ENCODE data around the gene C18orf63. TPM values are rescaled to one million over a fixed set of nuclear protein-coding genes. Genes with fewer than 3 reads are reported as not detected.

The C18orf63 gene
- total RNA-seq, 1 experiment from 2014 or later = not detected

- no peaks in the 10 kb centered on the region for H3K4me1 ChIP-seq (ENCODE audit: insufficient read depth, low read length, poor library complexity, severe bottlenecking)
- H3K27ac ChIP-seq (ENCODE audit: low read depth, low read length, poor library complexity, severe bottlenecking) = no peak overlapping the region
- H3K4me3 ChIP-seq (ENCODE audit: low read depth, low read length, poor library complexity, severe bottlenecking) = peak overlapping the region; percentile 71
- no TSS peak for BruUV-seq (replicated peaks)
- no peaks in the 10 kb centered on the region for H3K9me3 ChIP-seq (ENCODE audit: low read depth, low read length, poor library complexity, severe bottlenecking)
- ChIA-PET POLR2A (ENCODE audit: low non-redundant PET) (no interaction called here), CTCF (no interaction called here)
- DNase-seq (ENCODE audit: low spot score) = no peak
- H3K27me3 ChIP-seq (replicated peaks; ENCODE audit: insufficient read depth, low read depth, low read length, poor library complexity) = no peaks in the 10 kb centered on the region
- no peak for TF ChIP-seq CTCF (conservative IDR thresholded peaks at IDR 0.05; ENCODE audit: low read depth, low read length)
- no peak for TF ChIP-seq EZH2 (IDR thresholded peaks at IDR 0.05; ENCODE audit: borderline replicate concordance, low read depth, low read length, poor library complexity, severe bottlenecking)
- H3K36me3 ChIP-seq (ENCODE audit: insufficient read depth, low read length, poor library complexity, severe bottlenecking) = no peaks in the 10 kb centered on the region
- intact Hi-C loops (cut with micrococcal nuclease; ENCODE audit: unreplicated experiment) = no loop called here
Measured at GRCh38 chr18:74290794-74291471, 24.7 kb upstream of the C18orf63 start.

GRCh38 chr18:74291472-74291770 is 24.2 kb upstream of the C18orf63 start:
- ChIA-PET POLR2A (ENCODE audit: low non-redundant PET) (no interaction called here), CTCF (no interaction called here)
- intact Hi-C loops (cut with micrococcal nuclease; ENCODE audit: unreplicated experiment) = no loop called here

GRCh38 chr18:74291771-74292540 is 23.7 kb upstream of the C18orf63 start, which contains the start of gene CYB5A:
Gene CYB5A, minus strand, starts transcription at chr18:74291963. Its CDS starts 88 bp downstream, at chr18:74291875.
- TF ChIP-seq CTCF (conservative IDR thresholded peaks at IDR 0.05; ENCODE audit: low read depth, low read length) = no peak
- TF ChIP-seq EZH2 (IDR thresholded peaks at IDR 0.05; ENCODE audit: borderline replicate concordance, low read depth, low read length, poor library complexity, severe bottlenecking) = no peak
- Histone ChIP-seq H3K27ac (ENCODE audit: low read depth, low read length, poor library complexity, severe bottlenecking) (peak within 1 kb of the TSS; percentile 35), H3K4me1 (ENCODE audit: insufficient read depth, low read length, poor library complexity, severe bottlenecking) (no peaks in the 10 kb centered on the region), H3K36me3 (ENCODE audit: insufficient read depth, low read length, poor library complexity, severe bottlenecking) (no peaks in the 10 kb centered on the region), H3K9me3 (ENCODE audit: low read depth, low read length, poor library complexity, severe bottlenecking) (no peaks in the 10 kb centered on the region), H3K4me3 (ENCODE audit: low read depth, low read length, poor library complexity, severe bottlenecking) (peak within 1 kb of the TSS; percentile 71), H3K27me3 (replicated peaks; ENCODE audit: insufficient read depth, low read depth, low read length, poor library complexity) (no peaks in the 10 kb centered on the region)
- peak; percentile 97 for DNase-seq (ENCODE audit: low spot score)
- POLR2A ChIA-PET (ENCODE audit: low non-redundant PET) = no interaction called here
- intact Hi-C loops (cut with micrococcal nuclease; ENCODE audit: unreplicated experiment) = no loop called here
- CTCF ChIA-PET = no interaction called here
- no TSS peak for BruUV-seq (replicated peaks)

More at GRCh38 chr18:74291472-74291770, 24.2 kb upstream of the C18orf63 start:
- TF ChIP-seq CTCF (conservative IDR thresholded peaks at IDR 0.05; ENCODE audit: low read depth, low read length) = no peak
- no peak for TF ChIP-seq EZH2 (IDR thresholded peaks at IDR 0.05; ENCODE audit: borderline replicate concordance, low read depth, low read length, poor library complexity, severe bottlenecking)
- Histone ChIP-seq H3K27me3 (replicated peaks; ENCODE audit: insufficient read depth, low read depth, low read length, poor library complexity) (no peaks in the 10 kb centered on the region), H3K9me3 (ENCODE audit: low read depth, low read length, poor library complexity, severe bottlenecking) (no peaks in the 10 kb centered on the region), H3K36me3 (ENCODE audit: insufficient read depth, low read length, poor library complexity, severe bottlenecking) (no peaks in the 10 kb centered on the region), H3K27ac (ENCODE audit: low read depth, low read length, poor library complexity, severe bottlenecking) (peak overlapping the region; percentile 35), H3K4me3 (ENCODE audit: low read depth, low read length, poor library complexity, severe bottlenecking) (peak overlapping the region; percentile 71), H3K4me1 (ENCODE audit: insufficient read depth, low read length, poor library complexity, severe bottlenecking) (no peaks in the 10 kb centered on the region)
- no peak for DNase-seq (ENCODE audit: low spot score)
- BruUV-seq (replicated peaks) = no TSS peak
